HG02678 (cell line): ENCODE measurements around the gene ERCC8.
"Not testable (repeated sequence)": the region's sequence is repeated elsewhere in the genome, so short reads cannot be mapped to it uniquely, and the experiment has no call there.

Experiments used
- ATAC-seq: cut with Tn5 transposase; IDR thresholded peaks from one replicate; pipeline ENCODE4 v1.9.1; 2021; ENCODE audit warnings: mild to moderate bottlenecking, moderate library complexity; ENCODE audit not compliant: unreplicated experiment

Gene ERCC8

GRCh38 chr5:60944904-60945812, at the start of gene ERCC8, which contains the start of gene NDUFAF2:
Gene ERCC8 (minus strand): TSS chr5:60945070. CDS start chr5:60945008, 62 bp downstream.
Gene NDUFAF2 (plus strand): TSS chr5:60945205. CDS start chr5:60945256, 51 bp downstream.
- peak; percentile 100 for ATAC-seq

GRCh38 chr5:60993875-60994571, 49.2 kb upstream of the ERCC8 start:
- no peak for ATAC-seq

DNA sequence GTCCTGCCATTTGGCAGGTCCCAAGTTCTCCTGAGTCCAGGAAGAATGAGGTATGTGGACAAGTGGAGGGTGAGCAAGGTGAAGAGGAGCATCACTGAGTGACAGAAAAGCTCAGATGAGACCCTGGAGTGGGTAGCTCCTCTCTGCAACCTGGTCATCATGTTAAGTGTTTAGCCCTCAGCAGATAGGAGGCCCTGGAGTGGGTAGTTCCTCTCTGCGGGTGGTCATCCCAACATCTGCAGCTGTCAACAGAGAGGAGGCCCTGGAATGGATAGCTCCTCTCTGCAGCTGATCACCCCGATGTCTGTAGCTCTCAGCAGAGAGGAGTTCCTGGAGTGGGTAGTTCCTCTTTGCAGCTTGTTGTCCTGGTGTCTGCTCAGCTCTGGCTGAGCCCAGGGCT, 48.6 kb upstream of the ERCC8 start:
- ATAC-seq: no peak

GRCh38 chr5:60992871-60993270, 48.0 kb upstream of the ERCC8 start:
- no peak for ATAC-seq

- ATAC-seq: no peak
Measured at GRCh38 chr5:60989790-60990189, 44.9 kb upstream of the ERCC8 start.

- not testable (repeated sequence) for ATAC-seq
Measured at GRCh38 chr5:60982127-60982526, 37.3 kb upstream of the ERCC8 start.

- ATAC-seq: no peak
Measured at GRCh38 chr5:60980511-60980910, 35.6 kb upstream of the ERCC8 start.

GRCh38 chr5:60978968-60979367, 34.1 kb upstream of the ERCC8 start:
- no peak for ATAC-seq

DNA sequence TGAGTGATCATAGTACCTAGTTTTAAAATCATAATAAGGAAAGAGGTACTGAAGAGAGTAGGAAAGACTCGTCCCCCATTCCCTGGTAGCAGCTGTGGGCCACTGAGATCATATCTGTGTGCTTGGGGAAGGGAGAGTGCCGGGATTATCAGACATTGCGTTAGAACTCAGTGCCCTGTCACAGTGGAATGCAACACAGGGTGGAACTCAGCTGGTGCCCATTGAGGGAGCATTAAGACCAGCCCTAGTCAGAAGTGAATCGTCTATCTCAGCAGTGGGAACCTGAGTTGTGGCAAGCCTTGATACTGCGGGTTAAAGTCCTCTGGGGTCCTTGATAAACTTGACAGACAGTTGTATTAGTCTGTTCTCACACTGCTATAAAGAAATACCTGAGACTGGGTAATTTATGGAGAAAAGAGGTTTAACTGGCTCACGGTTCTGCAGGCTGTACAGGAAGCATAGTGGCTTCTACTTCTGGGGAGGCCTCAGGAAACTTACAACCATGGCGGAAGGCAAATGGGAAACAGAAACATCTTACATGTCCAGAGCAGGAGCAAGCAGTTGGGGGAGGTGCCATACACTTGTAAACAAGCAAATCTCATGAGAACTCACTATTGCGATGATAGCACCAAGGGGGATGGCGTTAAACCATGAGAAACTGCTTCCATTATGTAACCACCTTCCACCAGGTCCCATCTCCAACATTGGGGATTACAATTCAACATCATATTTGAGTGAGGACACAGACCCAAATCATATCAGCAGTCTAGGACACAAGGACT, 33.3 kb upstream of the ERCC8 start:
- ATAC-seq: no peak

GRCh38 chr5:60972231-60972630, 27.4 kb upstream of the ERCC8 start:
- no peak for ATAC-seq

- no peak for ATAC-seq
Measured at GRCh38 chr5:60961685-60962084, 16.8 kb upstream of the ERCC8 start.

- ATAC-seq: no peak
Measured at GRCh38 chr5:60960591-60960990, 15.7 kb upstream of the ERCC8 start.

DNA sequence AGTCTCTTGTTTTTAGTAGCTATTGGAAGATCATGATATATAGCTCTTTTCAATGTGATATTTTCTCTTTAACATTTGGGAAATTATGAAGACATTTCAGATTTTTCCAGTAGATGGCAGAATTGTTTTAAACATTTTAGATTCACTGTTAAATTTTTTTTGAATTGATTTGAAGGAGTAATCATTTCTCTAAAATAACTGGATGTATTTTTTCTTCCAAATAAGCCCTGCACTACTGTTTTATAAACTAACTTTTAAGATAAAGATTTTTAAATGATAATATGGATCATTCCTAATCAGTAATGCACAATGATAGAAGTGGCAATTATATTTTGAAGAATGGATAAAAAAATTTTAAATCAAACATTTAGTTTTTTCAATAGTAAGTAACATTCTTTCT, 14.3 kb upstream of the ERCC8 start:
- ATAC-seq: no peak

DNA sequence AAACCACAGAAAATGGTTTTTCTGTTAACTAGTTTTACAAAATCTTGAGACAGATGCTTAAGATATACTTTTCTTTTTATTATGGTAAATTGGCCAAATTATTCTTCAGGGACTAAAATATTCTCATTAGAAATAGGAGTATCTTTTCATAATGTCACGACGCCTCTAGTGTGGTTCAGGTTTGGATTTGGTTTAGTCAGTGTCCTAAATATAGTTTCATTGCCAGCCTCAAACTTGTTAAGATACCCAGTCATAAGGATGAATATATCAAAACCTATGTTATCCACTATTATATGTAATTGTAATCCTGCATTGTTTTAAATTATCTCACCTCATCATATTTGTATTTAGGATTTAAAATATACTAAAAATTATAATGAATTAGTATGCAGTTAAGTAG, 13.8 kb upstream of the ERCC8 start:
- ATAC-seq: no peak

DNA sequence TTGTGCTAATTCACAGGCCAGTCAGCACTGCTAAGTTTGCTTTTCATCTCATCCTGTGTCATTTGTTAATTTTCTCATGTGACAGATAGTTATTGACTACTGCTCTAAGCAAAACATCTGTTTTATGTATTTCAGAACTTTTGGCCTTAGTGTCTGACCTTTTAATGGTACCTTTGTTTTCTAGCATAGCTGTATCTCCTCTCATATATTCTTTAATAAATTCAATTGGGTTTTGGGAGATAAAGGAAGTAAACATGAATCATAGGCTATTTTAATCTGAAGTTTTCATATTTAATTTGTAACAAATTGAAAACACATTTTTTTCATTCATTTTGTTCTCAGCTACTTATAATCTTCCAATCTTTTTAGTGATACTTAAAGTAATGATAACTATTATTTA, 13.2 kb upstream of the ERCC8 start:
- no peak for ATAC-seq

GRCh38 chr5:60955239-60955638, 10.4 kb upstream of the ERCC8 start:
- no peak for ATAC-seq

DNA sequence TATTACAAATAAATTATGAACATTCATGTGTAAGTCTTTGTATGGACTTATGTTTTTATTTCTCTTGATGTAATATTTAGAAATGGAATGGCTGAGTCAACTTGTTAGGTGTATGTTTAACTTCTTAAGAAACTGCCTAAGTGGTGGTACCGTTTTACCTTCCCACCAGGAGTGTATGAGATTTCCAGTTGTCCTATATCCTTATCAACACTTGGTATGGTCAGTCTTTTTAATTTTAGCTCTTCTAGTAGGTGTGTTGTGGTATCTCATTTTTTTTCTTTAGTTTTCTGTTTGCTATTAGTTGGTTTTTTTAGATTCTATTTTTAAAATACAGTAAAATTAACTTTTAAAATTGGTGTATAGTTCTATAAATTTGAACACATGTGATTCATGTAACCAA, 3.9 kb upstream of the ERCC8 start:
- ATAC-seq: no peak

DNA sequence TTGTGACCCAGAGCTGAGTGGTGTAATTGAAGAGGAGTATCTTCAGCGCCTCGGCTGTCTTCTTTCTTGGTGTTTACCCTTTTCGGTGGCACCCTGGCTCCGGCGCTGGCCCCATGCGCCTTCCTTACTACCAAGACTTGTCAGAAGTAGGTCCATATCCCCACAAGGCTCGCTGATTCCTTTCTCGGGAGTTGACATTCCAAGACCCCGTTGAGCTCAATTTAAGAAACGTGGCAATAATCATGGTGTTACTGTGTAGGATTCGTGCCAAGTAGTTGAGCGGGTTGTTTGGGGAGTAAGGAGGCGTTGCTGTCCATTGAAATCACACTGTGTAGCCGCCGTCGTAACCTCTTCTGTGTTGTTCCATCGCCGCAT, 930 bp upstream of the ERCC8 start:
- ATAC-seq: peak; percentile 22

DNA sequence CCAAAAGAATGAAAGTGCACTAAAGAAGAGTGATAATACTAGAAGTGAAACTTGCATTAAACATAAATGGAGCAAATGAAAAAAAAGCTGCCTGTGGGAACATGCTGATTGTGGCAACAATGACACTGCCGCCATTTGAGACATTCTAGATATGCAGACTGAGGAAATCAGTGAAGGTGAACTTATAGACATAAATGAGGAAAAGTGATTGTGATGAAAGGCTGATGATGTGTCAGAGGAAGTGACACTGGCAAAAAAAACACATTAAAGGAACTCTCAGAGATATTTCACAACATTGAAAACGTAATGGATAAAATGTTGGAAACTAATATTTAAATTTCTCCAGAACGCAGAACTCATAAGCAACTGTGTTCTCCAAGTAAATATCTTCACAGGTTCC, 1.2 kb downstream of the ERCC8 start:
- no peak for ATAC-seq

- no peak for ATAC-seq
Measured at GRCh38 chr5:60929024-60929423, 15.8 kb downstream of the ERCC8 start.

- no peak for ATAC-seq
Measured at GRCh38 chr5:60927450-60927849, 17.4 kb downstream of the ERCC8 start.
